Spleen (tissue), 3 donors: ENCODE data around the gene SMIM14.

Experiments
- POLR2A ChIP-seq, 3 donors: fragments of 450-650 bp; IDR thresholded peaks; one replicate each; pipeline ENCODE4 v1.5.1; 2017; ENCODE audit warnings: antibody characterized with exemption in 3 of 3, mild to moderate bottlenecking in 1 of 3
- POLR2AphosphoS5 ChIP-seq, 3 donors: sonication (generic); formaldehyde crosslinking; IDR thresholded peaks; one replicate each; pipeline ENCODE4 v1.5.1; 2017; ENCODE audit warnings: antibody characterized with exemption in 3 of 3

DNA sequence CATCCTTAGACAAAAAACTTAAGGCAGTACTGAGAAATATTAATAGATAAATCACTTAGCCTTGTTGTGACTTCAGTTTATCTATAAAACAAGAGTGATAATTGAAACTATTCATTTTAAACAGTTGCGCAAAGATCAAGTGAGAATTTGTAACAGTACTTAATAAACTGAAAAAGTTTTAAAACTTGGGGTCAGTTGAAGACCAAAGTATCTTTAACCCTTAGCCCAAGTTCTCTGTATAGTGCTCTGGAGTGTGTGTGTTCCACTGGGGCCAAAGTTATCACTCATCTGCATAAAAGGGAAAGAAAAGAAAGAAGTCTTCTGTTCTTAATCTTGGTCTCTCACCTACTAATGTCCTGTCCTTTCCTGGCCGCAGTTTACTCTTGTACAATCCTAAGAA, 11.3 kb downstream of the SMIM14 start:
- TF ChIP-seq POLR2AphosphoS5 (IDR thresholded peaks at IDR 0.05) = no peak
- TF ChIP-seq POLR2A (IDR thresholded peaks at IDR 0.05) = no peak
